ENCODE results near the gene COL1A1. TPM values are rescaled to one million over a fixed set of nuclear protein-coding genes. Genes with fewer than 3 reads are reported as not detected.
A peak's percentile ranks its signal among the peaks of the same experiment; 100 is the strongest.

The COL1A1 gene
- total RNA-seq, 4 donors from 2014 or later = 12.2 to 57.3 (median 18.5) TPM

DNA sequence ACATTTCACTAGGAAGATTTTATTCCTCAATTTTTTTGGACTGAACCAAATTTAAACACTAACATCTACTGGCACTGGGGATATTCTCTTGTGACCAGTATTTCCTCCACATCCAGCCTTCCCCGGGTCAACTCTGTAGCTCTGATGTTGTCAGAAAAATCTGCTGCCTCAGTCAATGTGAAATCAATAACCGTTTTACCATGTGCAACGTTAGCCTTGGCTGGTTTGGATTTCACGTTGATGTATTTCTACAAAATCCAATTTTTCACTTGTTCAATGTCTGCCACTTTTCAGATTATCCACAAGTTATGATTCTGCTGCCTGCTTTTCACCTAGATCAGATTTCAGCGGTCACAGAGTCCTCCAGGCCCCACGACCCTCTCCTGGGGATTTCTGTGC lies 28.5 kb downstream of the COL1A1 start:
- TF ChIP-seq, protein P1, sequence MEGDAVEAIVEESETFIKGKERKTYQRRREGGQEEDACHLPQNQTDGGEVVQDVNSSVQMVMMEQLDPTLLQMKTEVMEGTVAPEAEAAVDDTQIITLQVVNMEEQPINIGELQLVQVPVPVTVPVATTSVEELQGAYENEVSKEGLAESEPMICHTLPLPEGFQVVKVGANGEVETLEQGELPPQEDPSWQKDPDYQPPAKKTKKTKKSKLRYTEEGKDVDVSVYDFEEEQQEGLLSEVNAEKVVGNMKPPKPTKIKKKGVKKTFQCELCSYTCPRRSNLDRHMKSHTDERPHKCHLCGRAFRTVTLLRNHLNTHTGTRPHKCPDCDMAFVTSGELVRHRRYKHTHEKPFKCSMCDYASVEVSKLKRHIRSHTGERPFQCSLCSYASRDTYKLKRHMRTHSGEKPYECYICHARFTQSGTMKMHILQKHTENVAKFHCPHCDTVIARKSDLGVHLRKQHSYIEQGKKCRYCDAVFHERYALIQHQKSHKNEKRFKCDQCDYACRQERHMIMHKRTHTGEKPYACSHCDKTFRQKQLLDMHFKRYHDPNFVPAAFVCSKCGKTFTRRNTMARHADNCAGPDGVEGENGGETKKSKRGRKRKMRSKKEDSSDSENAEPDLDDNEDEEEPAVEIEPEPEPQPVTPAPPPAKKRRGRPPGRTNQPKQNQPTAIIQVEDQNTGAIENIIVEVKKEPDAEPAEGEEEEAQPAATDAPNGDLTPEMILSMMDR (IDR thresholded peaks at IDR 0.05) = no peak
- TF ChIP-seq POLR2A (IDR thresholded peaks at IDR 0.05) = no peak
- intact Hi-C loops (cut with DNase I) = no loop called here
- H3K4me1 ChIP-seq = peaks cover 5 to 28% of the 10 kb centered on the region in 2 donors
- WGBS, 2 donors = 68 to 72% methylated on average over 6 of the region's 6 CpGs
- H3K27me3 ChIP-seq = no peaks in the 10 kb centered on the region
- H3K4me3 ChIP-seq (replicated peaks in 1 of 3) = no peak overlapping the region
- H3K9me3 ChIP-seq = no peaks in the 10 kb centered on the region
- no peak for DNase-seq
- peak overlapping the region in 2 of 3 donors; percentile 39 to 52 for H3K27ac ChIP-seq
- H3K36me3 ChIP-seq = no peaks in the 10 kb centered on the region

DNA sequence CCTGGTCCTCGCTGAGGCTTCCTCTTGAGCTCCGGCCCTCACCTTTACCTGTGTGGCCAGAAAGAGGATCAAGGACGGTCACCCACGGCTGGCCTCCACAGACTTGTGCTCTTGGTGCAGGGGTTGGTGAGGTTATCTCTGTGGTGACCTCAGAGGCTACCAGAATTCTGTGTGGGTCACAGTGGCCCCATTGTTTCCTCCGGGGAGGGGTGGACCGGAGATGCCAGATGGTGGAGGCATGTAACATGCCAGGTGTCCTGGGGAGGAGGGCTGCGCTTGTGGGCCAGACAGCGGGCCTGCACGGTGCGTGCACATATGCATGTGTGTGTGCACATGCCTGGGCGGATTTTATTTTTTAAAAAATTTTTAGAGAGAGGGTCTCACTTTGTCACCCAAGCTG lies 29.3 kb downstream of the COL1A1 start:
- no peaks in the 10 kb centered on the region for H3K36me3 ChIP-seq
- TF ChIP-seq POLR2A (IDR thresholded peaks at IDR 0.05) = no peak
- TF ChIP-seq, protein P1 (IDR thresholded peaks at IDR 0.05) = no peak
- no peaks in the 10 kb centered on the region for H3K27me3 ChIP-seq
- WGBS, 2 donors = 94 to 96% methylated on average over 11 of the region's 11 CpGs
- intact Hi-C loops (cut with DNase I) = no loop called here
- no peak overlapping the region for H3K4me3 ChIP-seq (replicated peaks in 1 of 3)
- H3K9me3 ChIP-seq = no peaks in the 10 kb centered on the region
- no peak for DNase-seq
- no peak overlapping the region for H3K27ac ChIP-seq
- H3K4me1 ChIP-seq = peaks cover 0 to 20% of the 10 kb centered on the region in 2 donors

DNA sequence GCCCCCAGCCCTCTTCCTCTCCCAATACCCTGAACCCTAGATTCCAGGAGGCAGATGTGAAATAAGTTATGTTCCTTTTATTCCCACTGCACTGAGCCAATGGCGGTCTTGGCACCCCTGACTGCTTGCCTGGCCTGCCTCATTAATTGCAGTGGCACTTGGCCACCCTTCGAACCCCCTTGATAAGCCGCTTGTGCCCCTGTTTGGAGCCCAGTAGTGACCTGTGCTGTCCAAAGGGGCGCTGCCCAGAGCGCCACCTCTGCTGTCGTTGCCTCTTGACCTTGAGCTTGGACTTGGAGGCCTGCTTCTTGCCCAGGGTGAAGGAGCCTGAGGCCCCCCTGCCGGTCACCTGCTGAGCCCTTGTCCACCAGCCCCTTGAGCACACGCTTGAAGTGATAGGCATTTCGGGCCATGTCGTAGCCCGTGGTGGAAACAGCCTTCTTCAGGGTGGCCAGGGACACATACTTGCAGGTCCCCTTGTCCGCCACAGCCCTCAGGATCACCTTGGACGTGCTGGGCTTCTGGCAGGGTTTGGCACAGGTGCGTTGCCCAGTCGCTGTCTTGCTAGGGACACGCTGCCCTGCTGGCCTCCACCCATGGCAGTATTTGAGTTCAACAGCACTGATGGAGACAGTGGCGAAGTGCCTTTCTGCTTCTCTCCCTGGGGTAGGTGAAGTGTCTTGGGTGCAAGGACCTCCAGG lies 29.9 kb downstream of the COL1A1 start:
- Histone ChIP-seq H3K9me3 (no peaks in the 10 kb centered on the region), H3K4me3 (replicated peaks in 1 of 3) (no peak overlapping the region), H3K36me3 (no peaks in the 10 kb centered on the region), H3K27ac (no peak overlapping the region), H3K4me1 (peaks cover 0 to 15% of the 10 kb centered on the region in 2 donors), H3K27me3 (no peaks in the 10 kb centered on the region)
- intact Hi-C loops (cut with DNase I) = no loop called here
- no peak for TF ChIP-seq POLR2A (IDR thresholded peaks at IDR 0.05)
- TF ChIP-seq, protein P1 (IDR thresholded peaks at IDR 0.05) = no peak
- no peak for DNase-seq
- WGBS, 2 donors = 87 to 91% methylated on average over 6 to 12 of the region's 17 CpGs

DNA sequence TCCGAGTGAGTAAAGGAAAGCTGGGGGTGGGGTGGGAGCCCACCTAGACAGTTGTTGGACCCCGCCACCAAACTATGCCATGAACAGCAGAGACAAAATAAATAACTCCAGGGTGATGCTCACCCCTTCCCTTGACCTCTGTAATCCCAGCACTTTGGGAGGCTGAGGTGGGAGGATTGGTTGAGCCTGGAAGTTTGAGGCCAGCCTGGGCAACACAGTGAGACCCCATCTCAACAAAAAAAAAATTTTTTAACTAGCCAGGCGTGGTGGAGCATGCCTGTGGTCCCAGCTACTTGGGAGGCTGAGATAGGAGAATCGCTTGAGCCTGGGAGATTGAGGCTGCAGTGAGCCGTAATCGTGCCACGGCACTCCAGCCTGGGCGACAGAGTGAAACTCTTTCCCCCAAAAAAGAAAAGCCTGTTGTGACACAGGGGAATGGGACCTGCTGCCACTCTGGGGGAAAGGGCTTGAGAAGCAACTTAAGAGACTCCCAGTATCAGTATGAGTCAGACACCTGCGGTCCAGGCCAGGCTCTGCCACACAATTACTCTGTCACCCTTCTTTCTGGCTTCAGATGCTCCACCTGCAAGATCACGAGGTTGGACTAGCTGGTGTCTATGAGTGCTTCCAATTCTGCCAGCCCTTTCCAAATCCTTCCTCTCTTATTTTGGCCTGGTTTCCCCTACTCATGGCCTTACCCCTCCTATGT lies 30.6 kb downstream of the COL1A1 start:
- H3K4me3 ChIP-seq (replicated peaks in 1 of 3) = no peak overlapping the region
- intact Hi-C loops (cut with DNase I) = no loop called here
- 88 to 94% methylated on average over 10 of the region's 10 CpGs for WGBS, 2 donors
- peaks cover 0 to 10% of the 10 kb centered on the region in 2 donors for H3K4me1 ChIP-seq
- H3K27ac ChIP-seq = no peak overlapping the region
- DNase-seq = no peak
- H3K27me3 ChIP-seq = no peaks in the 10 kb centered on the region
- H3K9me3 ChIP-seq = no peaks in the 10 kb centered on the region
- TF ChIP-seq, protein P1 (IDR thresholded peaks at IDR 0.05) = no peak
- TF ChIP-seq POLR2A (IDR thresholded peaks at IDR 0.05) = no peak
- H3K36me3 ChIP-seq = no peaks in the 10 kb centered on the region

DNA sequence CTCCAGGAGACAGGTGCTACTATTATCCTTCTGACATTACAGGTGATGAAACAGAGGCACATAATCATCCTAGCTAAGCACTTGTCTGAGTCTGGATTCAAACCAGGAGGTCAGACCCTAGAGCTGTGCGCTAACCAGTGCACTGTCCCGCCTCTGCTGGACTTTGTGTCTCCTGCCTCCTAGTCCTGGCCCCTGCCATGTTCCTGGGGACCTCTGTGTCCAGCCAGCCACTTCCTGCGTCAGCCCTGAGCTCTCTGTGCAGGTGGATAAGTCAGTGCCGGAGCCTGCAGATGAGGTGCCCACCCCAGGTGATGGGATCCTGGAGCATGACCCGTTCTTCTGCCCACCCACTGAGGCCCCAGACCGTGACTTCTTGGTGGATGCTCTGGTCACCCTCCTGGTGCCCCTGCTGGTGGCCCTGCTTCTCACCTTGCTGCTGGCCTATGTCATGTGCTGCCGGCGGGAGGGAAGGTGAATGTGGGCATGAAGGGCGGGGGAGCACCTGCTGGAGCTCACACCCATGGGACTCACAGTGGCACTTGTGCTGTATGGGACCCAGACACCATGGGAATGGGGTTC lies 31.5 kb downstream of the COL1A1 start:
- Histone ChIP-seq H3K36me3 (no peaks in the 10 kb centered on the region), H3K27ac (no peak overlapping the region), H3K4me1 (peaks cover 0 to 8% of the 10 kb centered on the region in 2 donors), H3K4me3 (replicated peaks in 1 of 3) (no peak overlapping the region), H3K9me3 (no peaks in the 10 kb centered on the region), H3K27me3 (no peaks in the 10 kb centered on the region)
- TF ChIP-seq, protein P1 (IDR thresholded peaks at IDR 0.05) = no peak
- TF ChIP-seq POLR2A (IDR thresholded peaks at IDR 0.05) = no peak
- DNase-seq = no peak
- intact Hi-C loops (cut with DNase I) = no loop called here
- 90 to 98% methylated on average over 7 to 9 of the region's 9 CpGs for WGBS, 2 donors
